Gastroesophageal sphincter (tissue), 3 donors: ENCODE results near the gene RAD51B.

Source experiments
- EP300 ChIP-seq: sonication (generic); formaldehyde crosslinking; IDR thresholded peaks from one replicate; pipeline ENCODE4 v1.6.1; 2017; ENCODE audit warnings: antibody characterized with exemption, mild to moderate bottlenecking
- POLR2A ChIP-seq, 2 donors: fragments of 450-650 bp; IDR thresholded peaks; one replicate each; pipeline ENCODE4 v1.6.1; 2017; ENCODE audit warnings: antibody characterized with exemption in 2 of 2, mild to moderate bottlenecking in 2 of 2, moderate library complexity in 1 of 2
- POLR2AphosphoS5 ChIP-seq: sonication (generic); formaldehyde crosslinking; IDR thresholded peaks from one replicate; pipeline ENCODE4 v1.6.1; 2017; ENCODE audit warnings: antibody characterized with exemption
- TF ChIP-seq, protein P1 (sequence below), 4 experiments: fragments of 200-600 bp in 2 of 4; fragments of 450-650 bp in 2 of 4; sonication (generic) in 1 of 4; IDR thresholded peaks; one replicate each; pipeline ENCODE4 v1.5.1; 2017 to 2019; ENCODE audit warnings: antibody characterized with exemption in 4 of 4, mild to moderate bottlenecking in 2 of 4, moderate library complexity in 2 of 4

DNA sequence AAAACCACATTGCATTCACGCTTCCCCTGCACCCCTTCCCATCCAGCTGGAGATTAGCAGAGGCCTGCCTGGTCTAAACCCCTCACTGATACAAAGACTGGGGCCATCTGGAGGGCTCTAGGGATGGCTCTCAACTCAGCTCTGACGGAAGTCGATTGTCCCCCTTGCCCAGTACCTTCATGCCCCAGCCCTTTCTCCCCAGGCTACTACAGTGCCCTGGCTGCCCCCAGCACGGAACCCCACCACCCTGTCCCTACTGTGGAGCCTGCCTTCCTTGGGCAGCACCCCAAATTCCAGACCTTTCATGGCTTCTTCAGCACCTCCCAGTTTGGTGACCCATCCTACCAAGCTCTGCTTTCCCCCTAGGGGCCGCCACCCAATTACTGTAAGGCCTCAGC, 947.7 kb downstream of the RAD51B start:
- TF ChIP-seq, protein P1, sequence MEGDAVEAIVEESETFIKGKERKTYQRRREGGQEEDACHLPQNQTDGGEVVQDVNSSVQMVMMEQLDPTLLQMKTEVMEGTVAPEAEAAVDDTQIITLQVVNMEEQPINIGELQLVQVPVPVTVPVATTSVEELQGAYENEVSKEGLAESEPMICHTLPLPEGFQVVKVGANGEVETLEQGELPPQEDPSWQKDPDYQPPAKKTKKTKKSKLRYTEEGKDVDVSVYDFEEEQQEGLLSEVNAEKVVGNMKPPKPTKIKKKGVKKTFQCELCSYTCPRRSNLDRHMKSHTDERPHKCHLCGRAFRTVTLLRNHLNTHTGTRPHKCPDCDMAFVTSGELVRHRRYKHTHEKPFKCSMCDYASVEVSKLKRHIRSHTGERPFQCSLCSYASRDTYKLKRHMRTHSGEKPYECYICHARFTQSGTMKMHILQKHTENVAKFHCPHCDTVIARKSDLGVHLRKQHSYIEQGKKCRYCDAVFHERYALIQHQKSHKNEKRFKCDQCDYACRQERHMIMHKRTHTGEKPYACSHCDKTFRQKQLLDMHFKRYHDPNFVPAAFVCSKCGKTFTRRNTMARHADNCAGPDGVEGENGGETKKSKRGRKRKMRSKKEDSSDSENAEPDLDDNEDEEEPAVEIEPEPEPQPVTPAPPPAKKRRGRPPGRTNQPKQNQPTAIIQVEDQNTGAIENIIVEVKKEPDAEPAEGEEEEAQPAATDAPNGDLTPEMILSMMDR (IDR thresholded peaks at IDR 0.05), result no peak
- TF ChIP-seq EP300, result no peak
- no peak for TF ChIP-seq POLR2A (IDR thresholded peaks at IDR 0.05)
- no peak for TF ChIP-seq POLR2AphosphoS5
